Psoas muscle (tissue), 8 donors: ENCODE data around the gene CCDC88C. TPM values are rescaled to one million over a fixed set of nuclear protein-coding genes. Genes with fewer than 3 reads are reported as not detected.

Experiments used
- ATAC-seq, 4 donors: fragments of 200-7000 bp; cut with Tn5 transposase; one replicate each; pipeline ENCODE4 v1.9.1; 2020; ENCODE audit warnings: moderate library complexity in 3 of 4, mild to moderate bottlenecking in 2 of 4
- DNase-seq, 2 donors: peaks; one replicate each; pipeline ENCODE4 v3.0.0-alpha.2; 2020
- H3K27ac ChIP-seq: fragments of 200-600 bp; one replicate; pipeline ENCODE4 v1.8.0; 2022
- H3K27me3 ChIP-seq, 3 donors: fragments of 200-600 bp in 1 of 3; one replicate each; pipeline versions ENCODE4 v1.6.1 to v1.8.0; 2013 to 2022; ENCODE audit warnings: low read length in 2 of 3, mild to moderate bottlenecking in 2 of 3, moderate library complexity in 1 of 3; ENCODE audit not compliant: insufficient read depth in 3 of 3
- H3K36me3 ChIP-seq, 2 donors: fragments of 200-600 bp in 1 of 2; one replicate each; pipeline versions ENCODE4 v1.6.1 to v1.8.0; 2013 to 2022; ENCODE audit warnings: low read depth in 1 of 2, mild to moderate bottlenecking in 1 of 2, moderate library complexity in 1 of 2; ENCODE audit not compliant: insufficient read depth in 1 of 2
- H3K4me1 ChIP-seq: fragments of 200-600 bp; one replicate; pipeline ENCODE4 v1.8.0; 2022
- H3K4me3 ChIP-seq: fragments of 200-600 bp; one replicate; pipeline ENCODE4 v1.8.0; 2022; ENCODE audit warnings: mild to moderate bottlenecking
- H3K9me3 ChIP-seq: fragments of 200-600 bp; one replicate; pipeline ENCODE4 v1.8.0; 2022
- CTCF ChIP-seq: fragments of 200-600 bp; IDR thresholded peaks from one replicate; pipeline ENCODE4 v1.8.0; 2022; ENCODE audit warnings: antibody characterized with exemption
- WGBS, 3 donors: extraction: QIAGEN DNeasy Blood & Tissue Kit; methylation state at CpG; one replicate each; pipeline versions ENCODE4 v1.1.6 to v1.1.7; 2013; 5-methylcytosine and 5-hydroxymethylcytosine counted together
- intact Hi-C, 2 donors: fragments of 100-400 bp; cut with DNase I; formaldehyde crosslinking; loops; one replicate each; pipeline versions ENCODE4 v1.11.0 to v1.14.2; 2022
- polyA plus RNA-seq, 3 donors: library from polyadenylated mRNA; stranded (reverse); fragments of 200-250 nt; gene quantifications; one replicate each; pipeline ENCODE4 v1.2.3, GENCODE V29; 2013
- total RNA-seq, 4 donors: library from RNA; stranded (reverse); fragmentation: NEBNext Ultra II Directional in 2 of 4; extraction: Animal tissue kit (Norgen Biotek cat#: 25700) in 2 of 4; gene quantifications; one replicate each; pipeline versions ENCODE4 v1.2.1 to v1.2.4, GENCODE V29; 2021 to 2023
- donor health status: healthy with polysubstance abuse.
- donor health status: DM: no; HTN: no; CAD: no; lungs with moderate emphysema.
- donor health status: Bipolar disorder and iron deficiency.
- donor health status: healthy.
- donor health status: DM: yes; HTN: yes; CAD: no.
- donor health status: DM: no; HTN: no; CAD: no.
- donor health status: DM: no; HTN: no; CAD: no.
- donor health status: DM: yes; HTN: yes; CAD: no.

CCDC88C gene
- total and polyA plus RNA-seq, 7 donors = 0.49 to 3.9 (median 2.4) TPM

GRCh38 chr14:91332986-91333649 lies 84.5 kb downstream of the CCDC88C start:
- DNase-seq (no peak), ATAC-seq (no peak)
- H3K4me1 ChIP-seq = no peaks in the 10 kb centered on the region
- TF ChIP-seq CTCF = no peak
- no peak overlapping the region for H3K27ac ChIP-seq
- no peak overlapping the region for H3K4me3 ChIP-seq
- intact Hi-C loops = no loop called here
- no peaks in the 10 kb centered on the region for H3K36me3 ChIP-seq
- no peaks in the 10 kb centered on the region for H3K27me3 ChIP-seq
- no peaks in the 10 kb centered on the region for H3K9me3 ChIP-seq
- 71 to 78% (median 72%) methylated on average over 17 of the region's 17 CpGs for WGBS, 3 donors

DNA sequence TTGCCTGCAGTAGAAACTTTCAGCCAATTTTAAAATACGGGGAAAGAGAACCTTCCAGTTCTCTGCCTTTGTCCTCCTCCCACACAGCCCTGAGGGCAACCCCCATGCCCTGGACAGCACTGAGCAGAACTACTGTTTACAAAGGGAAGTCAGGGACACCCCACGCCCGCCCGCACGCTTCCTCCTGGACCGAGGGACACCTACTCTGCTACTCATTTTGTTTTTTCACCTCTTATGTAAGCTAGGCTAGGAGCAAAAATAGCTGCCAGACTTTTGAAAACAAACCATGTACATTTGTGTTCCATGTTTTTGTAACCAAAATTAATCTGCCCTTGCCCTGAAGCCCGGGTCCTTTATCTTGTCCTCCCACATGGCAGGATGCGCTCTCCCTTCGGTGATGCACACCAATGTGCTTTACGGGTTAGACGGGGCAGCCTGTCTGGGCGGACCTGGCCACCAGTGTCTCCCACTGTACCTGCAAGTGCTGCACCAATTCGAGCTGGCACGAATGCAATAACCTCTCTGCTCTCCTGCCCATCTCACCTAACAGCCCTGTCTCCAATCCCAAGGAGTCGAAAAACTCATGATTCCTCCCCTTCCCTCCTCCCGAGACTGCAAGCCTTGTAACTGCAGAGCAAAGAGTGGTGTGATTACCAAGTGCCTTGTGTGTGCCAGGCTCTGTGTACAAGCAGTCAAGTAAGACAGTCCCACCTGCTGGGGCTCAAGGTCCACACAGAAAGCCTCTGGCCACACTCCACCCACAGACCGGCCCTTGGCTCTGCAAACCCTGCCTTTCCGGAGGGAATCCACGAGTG lies 85.2 kb downstream of the CCDC88C start:
- DNase-seq (peak in 1 of 2 donors; percentile 14), ATAC-seq (no peak)
- H3K36me3 ChIP-seq = no peaks in the 10 kb centered on the region
- intact Hi-C loops = no loop called here
- no peak overlapping the region for H3K4me3 ChIP-seq
- H3K4me1 ChIP-seq = no peaks in the 10 kb centered on the region
- no peaks in the 10 kb centered on the region for H3K27me3 ChIP-seq
- 62 to 64% (median 63%) methylated on average over 19 of the region's 19 CpGs for WGBS, 3 donors
- no peaks in the 10 kb centered on the region for H3K9me3 ChIP-seq
- no peak overlapping the region for H3K27ac ChIP-seq
- TF ChIP-seq CTCF = no peak

- H3K27ac ChIP-seq = no peak overlapping the region
- no peak for TF ChIP-seq CTCF
- H3K36me3 ChIP-seq = no peaks in the 10 kb centered on the region
- ATAC-seq (no peak), DNase-seq (no peak)
- no peaks in the 10 kb centered on the region for H3K27me3 ChIP-seq
- no peak overlapping the region for H3K4me3 ChIP-seq
- intact Hi-C loops = no loop called here
- no peaks in the 10 kb centered on the region for H3K4me1 ChIP-seq
- WGBS, 3 donors = 46 to 62% (median 49%) methylated on average over 3 of the region's 3 CpGs
- H3K9me3 ChIP-seq = no peaks in the 10 kb centered on the region
Observed at GRCh38 chr14:91331721-91332120, 85.9 kb downstream of the CCDC88C start.

DNA sequence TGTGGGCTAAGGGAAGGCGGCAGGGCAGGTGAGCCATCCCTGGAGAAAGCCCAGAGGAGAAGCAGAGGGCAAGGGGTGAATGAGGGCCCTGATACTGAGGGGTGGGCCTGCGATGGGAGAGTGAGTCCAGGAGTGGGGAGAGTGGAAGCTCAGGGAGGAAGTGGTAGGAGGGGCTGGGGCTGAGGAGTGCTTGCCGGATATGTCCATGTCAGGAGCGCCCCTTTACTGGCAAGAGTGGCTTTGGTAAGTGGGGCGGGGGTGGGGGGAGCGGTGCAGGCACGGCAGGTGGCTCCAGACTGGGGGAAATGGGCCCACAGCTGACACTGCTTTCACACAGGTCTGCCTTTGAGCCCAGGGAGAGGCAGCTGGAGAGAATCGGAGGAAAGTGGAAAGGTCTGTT lies 86.8 kb downstream of the CCDC88C start:
- TF ChIP-seq CTCF = no peak
- DNase-seq (no peak), ATAC-seq (peak in 1 of 4 donors; percentile 10)
- intact Hi-C loops = no loop called here
- Histone ChIP-seq H3K27ac (no peak overlapping the region), H3K4me3 (no peak overlapping the region), H3K36me3 (no peaks in the 10 kb centered on the region), H3K4me1 (no peaks in the 10 kb centered on the region), H3K9me3 (no peaks in the 10 kb centered on the region), H3K27me3 (no peaks in the 10 kb centered on the region)
- WGBS, 3 donors = 75 to 82% (median 78%) methylated on average over 8 of the region's 8 CpGs
